OCI-LY7 (cell line): ENCODE measurements around the gene TTLL5.

ENCODE experiments used
- CTCF ChIP-seq: fragments of 200-600 bp; sonication (generic); conservative IDR thresholded peaks from 2 replicates; pipeline ENCODE4 v1.5.1; 2014; ENCODE audit warnings: mild to moderate bottlenecking, antibody characterized with exemption, low read length, moderate library complexity, mixed read lengths
- EZH2phosphoT487 ChIP-seq: fragments of 200-600 bp; sonication (generic); IDR thresholded peaks from 2 replicates; pipeline ENCODE4 v1.6.1; 2018; ENCODE audit warnings: low read depth, borderline replicate concordance, mild to moderate bottlenecking, mixed run types, antibody characterized with exemption, low read length, moderate library complexity, mixed read lengths

GRCh38 chr14:75842551-75842950 lies 181.5 kb downstream of the TTLL5 start:
- TF ChIP-seq CTCF (no peak), EZH2phosphoT487 (no peak)
